HPDE6-E6E7 (cell line): ENCODE measurements around the gene TAS2R1.

Experiments
- DNase-seq: peaks from one replicate; pipeline ENCODE4 v3.0.0; 2011; ENCODE audit warnings: missing footprints; ENCODE audit errors: extremely low spot score

The TAS2R1 gene, protein sequence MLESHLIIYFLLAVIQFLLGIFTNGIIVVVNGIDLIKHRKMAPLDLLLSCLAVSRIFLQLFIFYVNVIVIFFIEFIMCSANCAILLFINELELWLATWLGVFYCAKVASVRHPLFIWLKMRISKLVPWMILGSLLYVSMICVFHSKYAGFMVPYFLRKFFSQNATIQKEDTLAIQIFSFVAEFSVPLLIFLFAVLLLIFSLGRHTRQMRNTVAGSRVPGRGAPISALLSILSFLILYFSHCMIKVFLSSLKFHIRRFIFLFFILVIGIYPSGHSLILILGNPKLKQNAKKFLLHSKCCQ

DNA sequence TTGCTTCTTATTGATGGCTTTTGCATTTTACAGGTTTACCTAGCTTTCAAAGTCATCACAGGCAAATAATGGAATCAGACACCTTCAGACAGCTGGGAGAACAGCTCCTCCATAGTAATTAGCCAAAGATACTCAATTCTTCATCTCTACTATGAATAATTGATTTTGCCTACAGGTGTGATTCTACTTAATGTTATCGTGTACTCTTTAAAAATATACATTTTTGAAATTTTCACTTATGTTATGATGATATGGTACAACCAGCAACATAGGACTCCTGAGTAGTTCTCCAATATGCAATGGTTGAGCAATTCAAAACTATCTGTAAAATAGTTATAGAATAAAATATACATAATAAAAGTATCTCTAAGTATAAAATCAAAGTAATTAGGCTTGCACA lies at the start of gene TAS2R1:
Gene TAS2R1, minus strand, starts transcription at position 101 of the 400 bp plus-strand sequence. CDS start 319 bp downstream, outside the sequence.
- no peak for DNase-seq

DNA sequence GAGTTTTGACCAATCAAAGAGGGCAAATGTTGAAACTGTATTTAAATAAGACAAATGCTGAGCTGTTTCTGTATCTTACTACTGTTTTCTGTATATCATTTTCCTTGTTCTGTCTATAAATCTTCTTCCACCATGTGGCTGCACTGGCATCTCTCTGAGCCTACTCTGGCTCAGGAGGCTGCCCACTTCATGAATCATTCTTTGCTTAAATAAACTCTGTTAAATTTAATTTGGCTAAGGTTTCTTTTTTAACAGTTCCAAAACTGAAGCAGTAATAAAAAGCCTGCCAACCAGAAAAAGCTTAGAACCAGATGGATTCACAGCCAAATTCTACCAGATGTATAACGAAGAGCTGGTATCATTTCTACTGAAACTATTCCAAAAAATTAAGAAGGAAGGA lies 40.2 kb upstream of the TAS2R1 start:
- DNase-seq: no peak

DNA sequence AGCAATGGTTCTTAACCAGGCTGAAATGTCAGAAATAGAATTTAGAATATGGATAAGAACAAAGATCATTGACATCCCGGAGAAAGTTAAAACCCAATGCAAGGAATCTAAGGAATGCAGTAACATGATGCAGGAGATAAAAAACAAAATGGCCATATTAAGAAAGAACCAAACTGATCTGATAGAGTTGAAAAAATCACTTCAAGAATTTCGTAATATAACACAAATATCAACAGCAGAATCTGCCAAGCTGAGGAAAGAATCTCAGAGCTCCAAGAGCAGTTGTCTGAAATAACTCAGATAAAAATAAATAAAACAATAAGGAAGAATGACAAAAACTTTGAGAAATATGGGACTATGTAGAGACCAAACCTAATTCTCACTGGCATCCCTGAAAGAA lies 37.8 kb upstream of the TAS2R1 start:
- no peak for DNase-seq

DNA sequence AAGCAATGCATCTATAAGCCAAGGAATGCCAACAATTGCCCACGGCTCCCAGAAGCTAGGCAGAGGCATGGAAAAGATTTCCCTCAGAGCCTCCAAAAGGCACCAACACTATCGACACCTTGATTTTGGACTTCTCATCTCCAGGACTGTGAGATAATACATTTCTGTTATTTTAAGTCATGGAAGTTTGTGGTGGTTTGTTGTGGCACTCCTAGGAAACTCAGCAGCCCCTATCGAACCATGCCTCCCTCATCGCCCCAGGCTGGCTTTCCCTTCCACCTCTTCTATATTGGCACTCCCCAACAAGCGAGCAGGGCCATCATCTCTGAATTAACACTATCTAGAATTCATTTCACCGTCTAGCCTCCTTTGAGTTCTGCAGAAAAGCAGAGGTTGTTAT lies 33.7 kb upstream of the TAS2R1 start:
- DNase-seq: no peak

DNA sequence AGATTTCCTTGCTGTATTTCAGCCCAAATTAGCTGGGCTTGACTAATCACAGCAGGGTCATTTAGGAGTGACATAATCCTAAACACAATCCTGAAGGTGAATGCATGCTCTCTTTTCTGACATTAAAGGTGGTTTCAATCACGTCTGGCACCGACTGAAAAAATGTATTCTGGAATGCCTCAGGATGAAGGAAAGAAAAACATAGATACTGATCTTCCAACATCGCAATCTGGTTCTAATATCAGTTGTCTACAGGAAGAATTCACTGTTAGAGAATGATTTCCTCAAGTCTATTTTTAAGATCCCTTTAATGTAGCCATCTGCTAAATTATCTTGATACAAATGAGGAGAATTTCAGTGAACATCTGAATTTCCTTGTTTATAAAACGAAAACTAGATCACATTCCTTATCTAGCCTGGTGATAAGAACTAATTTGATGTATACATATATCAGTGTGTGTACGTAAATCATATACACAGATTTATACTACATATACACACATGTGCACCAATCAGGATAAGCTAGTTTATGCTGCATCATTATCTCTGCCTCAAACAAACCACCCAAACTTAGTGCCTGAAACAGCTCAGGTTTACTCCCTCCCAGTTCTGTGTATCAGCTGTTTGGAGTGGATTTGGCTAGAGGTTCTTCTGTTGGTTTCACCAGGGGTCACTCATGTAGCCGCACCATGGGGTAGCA lies 31.3 kb upstream of the TAS2R1 start:
- DNase-seq: no peak

DNA sequence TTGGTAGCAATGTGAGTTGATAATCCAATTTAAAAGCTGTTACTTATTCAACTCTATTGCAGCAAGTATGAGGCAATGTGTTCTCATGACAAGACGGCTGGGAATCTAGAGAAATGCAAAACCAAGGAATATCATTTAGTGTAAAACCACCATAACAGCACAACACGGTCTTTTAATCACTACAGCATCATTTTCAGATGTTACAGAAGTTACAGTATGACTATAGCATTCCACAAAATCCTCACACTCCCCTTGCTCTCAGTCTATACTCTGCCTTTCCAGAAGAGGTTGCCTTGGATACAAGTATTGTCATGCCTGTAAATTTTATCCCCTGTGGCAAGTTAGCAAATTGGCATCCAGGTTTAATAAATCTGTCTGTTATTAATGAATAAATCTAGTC lies 28.6 kb upstream of the TAS2R1 start:
- no peak for DNase-seq

DNA sequence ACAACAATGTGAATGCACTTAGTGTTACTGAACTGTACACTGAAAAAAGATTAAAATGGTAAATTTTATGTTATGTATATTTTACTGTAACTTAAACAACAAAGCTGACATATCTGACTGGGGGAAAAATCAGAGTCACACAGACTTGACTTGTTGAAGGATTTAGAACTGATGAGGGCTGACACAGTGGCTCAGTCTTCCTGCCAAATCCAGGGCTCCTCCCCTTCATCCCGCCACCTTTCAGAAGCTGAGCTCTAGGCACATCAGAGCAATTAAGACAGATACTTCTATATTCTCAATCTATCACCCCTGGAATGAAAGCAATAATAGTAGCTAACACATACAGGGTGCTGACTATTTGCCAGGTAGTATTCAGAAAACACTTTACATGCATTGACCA lies 27.7 kb upstream of the TAS2R1 start:
- DNase-seq: no peak

DNA sequence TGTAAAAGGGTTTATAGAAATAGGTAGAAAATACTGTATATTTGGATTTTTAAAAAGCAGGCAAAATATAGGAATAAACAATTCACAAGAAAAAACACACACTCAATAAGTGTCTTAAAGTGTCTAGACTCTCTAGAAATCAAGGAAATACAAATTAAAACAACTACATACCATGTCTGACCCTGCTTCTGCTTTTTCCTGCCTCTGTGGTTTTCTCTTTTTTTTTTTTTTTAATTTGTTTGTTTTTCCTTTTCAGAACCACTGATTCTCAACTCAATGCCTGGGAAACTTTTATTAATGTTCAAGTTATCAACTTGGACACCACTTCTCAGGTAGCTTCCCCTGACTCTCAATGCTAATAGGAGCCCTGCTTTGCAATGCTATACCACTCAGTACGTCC lies 25.5 kb upstream of the TAS2R1 start:
- no peak for DNase-seq

DNA sequence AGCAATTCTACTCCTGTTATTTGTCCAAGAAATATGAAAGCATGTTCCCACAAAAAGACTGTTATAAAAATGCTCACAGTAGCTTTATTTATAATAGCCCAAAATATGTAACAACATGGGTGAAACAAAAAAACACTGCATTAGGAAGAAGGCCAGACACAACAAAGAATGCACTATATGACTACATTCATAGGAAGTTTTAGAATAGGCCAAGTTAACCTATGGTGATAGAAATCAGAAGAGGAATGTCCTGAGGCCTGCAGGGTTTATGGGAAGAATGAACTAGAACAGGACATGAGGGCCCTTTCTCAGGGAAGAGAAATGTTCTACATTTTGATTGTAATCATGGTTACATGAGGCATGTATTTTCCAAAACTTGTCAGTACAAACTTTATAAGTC lies 24.7 kb upstream of the TAS2R1 start:
- DNase-seq: no peak

DNA sequence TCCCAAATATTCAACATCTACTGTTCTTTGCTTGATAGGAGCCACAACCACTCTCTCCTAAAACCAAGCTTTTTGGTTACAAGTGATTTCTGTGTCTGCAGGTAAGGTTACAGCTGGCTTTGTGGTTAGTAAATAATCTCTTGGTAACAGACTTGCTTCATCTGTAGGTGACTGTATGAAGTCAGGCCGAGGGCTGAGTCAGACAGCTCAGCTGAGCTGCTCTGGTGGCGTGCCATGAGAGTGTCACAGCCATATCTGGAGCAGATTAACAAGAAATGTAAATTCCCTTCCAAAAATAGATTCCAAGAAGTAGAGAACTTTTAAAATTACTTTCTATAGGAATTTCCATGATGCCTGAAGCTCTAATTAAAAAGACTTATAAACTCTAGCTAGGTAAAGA lies 23.7 kb upstream of the TAS2R1 start:
- peak; percentile 43 for DNase-seq

DNA sequence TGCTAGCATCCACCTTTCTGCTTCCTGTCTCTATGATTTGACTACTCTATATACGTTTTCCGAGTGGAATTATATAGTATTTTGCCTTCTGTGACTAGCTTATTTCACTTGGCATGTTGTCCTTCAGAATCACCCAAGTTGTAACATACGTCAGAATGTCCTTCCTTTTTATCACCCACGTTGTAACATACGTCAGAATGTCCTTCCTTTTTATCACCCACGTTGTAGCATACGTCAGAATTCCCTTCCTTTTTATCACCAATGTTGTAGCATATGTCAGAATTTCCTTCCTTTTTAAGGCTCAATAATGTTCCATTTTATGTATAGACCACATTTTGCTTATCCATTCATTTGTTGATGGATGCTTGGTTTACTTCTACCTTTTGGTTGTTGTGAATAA lies 22.9 kb upstream of the TAS2R1 start:
- DNase-seq: no peak

DNA sequence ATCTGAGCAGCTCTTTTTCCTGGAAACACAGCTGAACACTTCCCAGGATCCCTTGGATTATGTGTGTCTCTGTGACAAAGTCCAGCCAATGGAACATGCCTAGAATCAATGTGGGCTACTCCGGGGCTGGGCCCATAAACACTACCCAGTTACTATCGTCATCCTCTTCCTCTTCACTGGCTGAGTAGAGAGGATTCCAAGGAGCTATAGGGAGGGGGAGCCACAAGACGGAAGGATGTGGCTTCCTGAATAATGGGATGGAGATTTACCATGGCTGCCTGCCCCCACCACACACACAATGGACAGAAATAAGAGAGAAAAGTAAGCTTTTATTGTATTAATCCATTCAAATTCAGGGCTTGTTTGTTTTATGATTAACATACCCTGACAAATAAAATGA lies 22.1 kb upstream of the TAS2R1 start:
- no peak for DNase-seq

DNA sequence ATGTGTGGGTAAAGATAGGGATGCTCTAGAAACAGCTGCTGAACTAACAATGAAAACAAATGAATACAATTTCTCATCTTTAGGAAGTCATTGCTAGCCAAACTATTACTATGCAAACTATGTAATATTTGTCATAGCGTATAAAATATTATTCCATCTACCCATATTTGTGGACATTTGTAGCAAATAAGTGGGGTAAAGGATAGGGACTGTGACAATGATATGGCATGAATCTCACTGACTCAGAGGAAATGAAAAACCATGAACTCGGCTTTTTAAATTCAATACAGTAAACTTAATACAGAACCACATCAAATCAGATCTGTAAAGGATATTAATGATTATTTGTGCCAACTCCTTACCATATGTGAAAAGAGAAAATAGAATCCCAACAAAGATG lies 16.7 kb upstream of the TAS2R1 start:
- DNase-seq: no peak

DNA sequence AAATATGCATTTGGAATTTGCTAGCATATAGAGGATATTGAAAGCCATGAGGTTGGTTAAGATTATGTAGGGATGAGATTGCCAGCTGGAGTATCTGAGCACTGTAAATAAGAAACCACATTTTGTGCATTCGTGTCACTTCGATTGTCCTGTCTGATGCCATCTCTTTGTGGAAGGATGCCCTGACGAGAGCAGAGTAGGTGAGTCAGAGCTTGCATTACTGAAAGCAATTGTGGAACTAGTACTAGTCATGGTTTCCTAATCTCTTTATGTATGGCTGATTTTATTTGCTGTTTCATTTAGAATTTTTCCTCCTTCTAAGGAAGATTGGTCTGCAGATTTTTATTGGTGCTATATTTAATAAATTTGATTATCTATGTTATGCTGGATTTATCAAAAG lies 14.5 kb upstream of the TAS2R1 start:
- DNase-seq: peak; percentile 12

DNA sequence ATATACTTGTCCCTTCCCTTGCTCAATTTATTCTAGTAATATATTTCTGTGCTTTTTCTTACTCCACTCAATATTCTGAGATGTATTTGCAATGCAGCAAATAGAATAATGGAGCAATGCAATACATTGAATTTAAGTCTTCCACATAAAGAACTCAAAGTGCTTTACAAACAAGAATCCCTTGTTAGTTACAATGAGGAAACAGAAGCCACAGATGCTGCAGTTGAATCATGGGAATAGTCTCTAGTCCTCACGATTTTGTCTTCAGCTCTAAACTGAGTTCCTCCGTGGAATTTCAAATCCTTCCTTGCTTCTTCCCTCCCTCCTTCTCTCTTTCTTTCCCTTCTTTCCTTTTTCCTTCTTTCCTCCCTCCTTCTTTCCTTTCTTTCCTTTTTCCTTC lies 12.5 kb upstream of the TAS2R1 start:
- DNase-seq: no peak

DNA sequence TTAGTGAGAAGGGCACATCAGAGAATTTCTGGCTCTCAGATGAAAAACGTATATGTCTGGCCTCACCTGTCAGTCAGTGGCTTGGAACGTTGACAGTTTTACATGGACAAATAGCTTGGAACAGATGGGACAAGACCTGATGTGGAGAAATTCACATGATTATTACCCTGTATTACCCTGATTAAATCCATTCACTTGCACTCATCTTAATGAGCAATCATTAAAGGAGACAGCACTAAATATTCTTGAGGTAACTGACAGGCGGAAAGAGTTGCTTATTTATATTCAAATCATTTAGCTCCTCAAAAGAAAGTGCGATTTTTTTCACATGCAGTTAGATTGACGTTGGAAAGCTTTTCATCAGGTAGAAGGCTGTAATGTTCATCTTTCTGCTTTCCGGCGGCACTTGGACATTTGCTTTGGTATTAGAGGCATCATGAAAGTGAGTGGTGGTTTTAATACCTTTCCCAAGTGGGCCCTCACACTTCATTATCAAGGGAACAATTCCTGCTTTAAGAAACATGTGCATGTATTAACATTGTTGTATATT lies 11.7 kb upstream of the TAS2R1 start:
- DNase-seq: no peak

DNA sequence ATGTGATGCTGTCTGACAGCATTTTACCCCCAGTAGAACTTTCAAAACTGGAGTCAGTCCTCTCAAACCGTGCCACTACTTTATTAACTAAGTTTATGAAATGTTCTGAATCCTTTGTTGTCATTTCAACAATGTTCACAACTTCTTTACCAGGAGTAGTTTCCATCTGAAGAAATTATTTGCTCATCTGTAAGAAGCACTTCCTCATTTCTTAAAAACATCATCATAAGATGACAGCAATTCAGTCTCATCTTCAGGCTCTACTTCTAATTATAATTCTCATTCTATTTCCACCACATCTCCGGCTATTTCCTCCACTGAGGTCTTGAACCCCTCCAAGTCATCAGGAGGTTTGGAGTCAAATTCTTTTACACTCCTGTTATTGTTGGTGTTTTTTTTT lies 2.3 kb upstream of the TAS2R1 start:
- no peak for DNase-seq

DNA sequence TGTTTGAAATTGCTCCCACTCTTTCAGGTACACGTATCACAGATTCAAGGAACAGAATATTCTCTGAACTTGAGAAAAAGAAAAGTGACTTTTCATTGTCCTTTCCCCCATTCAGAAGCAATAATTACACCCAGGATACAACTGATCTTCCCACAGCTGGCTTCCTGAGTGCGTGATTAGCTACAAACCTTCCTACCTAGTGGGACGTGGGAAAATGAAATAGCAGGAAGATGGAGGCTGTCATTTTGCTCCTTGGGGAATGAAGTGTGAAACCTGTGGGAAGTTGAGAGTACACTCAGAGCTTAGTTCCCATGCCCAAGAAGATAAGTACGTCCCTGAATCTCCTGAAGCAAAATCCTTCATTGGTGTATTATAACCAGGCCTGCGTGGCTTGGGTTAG lies 2.6 kb downstream of the TAS2R1 start:
- DNase-seq: no peak

DNA sequence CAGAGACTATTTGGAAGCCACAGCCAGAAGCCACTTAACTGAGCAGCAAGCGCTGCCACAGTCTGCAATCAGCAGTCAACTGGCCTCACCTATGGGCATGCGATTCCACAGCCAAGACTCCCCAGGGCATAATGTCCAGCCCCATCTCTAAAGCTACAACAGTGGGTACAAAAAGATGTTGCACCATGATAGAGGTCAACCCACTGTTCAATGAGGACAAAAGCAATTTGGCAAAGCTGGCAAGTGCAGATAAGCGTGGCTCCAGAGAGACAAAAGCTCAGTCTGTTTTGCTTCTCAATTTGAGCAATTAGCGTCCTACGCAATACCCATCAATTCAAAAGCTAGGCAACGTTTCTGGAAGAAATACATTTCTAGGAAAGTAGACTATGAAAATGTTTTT lies 3.2 kb downstream of the TAS2R1 start:
- no peak for DNase-seq

DNA sequence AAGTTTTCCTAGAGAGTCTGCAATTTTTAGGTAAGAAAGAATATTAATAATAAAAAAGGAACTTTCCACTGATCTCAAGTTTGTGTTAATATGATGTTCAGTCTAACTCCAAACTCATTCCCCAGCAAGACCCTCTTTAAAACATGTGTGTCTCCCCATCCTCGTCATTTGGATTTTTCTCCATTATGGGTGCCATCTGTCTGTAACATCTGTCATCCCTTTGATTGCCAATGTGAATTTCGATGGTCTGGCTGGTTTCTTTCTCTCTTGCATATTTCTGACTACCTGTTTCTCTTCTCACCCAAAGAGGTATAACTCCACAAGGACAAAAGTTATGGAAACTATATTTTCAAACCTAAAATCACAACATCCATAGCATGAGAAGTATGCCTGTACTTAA lies 4.4 kb downstream of the TAS2R1 start:
- DNase-seq: no peak

DNA sequence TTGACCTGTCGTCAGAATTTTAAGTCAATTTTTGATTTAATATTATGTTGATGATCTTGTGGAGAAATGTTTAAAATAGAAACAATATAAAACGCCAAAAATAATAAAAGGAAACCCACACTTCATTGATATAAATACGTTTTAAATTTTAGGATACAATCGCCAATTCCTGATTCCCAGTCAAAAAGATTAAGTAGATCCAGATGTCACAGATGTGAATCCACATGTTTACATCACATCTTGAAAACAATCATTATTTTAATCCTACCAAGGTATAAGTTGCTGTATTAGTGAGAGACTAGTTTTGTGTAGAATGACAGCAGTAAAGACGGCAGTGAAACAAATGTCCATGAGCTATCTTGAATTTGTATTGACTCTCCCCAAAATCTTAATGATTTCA lies 4.9 kb downstream of the TAS2R1 start:
- DNase-seq: no peak

DNA sequence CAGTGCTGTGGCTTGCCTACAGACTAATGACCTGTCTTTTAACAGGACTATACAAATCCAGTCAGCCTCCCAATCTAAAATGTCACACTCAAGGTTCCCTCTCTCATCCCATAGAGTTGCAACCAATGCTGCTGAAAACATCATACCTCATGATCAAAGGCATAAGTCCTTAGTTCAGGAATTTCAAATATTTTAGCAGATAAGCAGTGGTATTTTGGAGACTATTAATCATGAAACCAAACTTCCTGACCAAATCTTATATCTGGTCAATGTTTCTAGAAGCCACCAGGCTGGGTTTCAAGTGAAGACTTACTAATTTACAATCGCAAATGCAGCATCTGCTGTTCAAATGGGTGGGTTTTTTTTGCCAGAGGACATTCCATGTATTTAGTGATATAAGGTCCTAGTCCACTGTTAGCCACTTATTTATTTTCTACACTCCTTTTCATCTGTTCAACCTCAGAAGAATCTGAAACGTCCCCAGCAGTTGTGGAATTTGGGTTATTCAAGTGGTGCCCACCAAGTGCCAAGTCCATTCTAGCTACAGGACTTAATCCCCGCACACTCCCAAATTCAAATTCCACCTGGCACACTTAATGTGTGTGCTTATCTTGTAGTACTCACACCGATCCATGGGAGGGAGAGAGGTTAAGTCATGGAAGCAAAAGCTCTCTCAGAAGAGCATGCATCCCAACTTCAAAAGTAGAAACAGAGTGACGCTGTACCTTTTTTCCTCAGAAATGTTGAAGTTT lies 5.8 kb downstream of the TAS2R1 start:
- no peak for DNase-seq

DNA sequence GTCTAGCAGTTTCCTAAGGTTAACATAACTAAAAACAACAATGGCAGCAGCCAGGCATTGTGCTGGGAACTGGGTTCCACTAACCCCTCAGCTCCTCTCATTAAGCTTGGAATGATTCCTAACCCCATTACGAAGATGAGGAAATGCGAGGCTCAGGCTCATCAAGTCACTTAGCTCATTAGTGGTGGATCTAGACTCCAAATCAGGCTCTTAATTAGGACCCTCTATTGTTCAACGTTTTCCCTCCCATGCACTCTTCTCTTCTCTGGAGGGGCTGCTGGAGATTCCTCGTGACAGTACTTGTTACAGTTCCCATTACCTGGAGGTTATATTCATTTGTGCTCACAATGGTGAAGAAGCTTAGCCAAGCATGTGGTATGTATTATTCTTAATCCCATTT lies 6.5 kb downstream of the TAS2R1 start:
- DNase-seq: no peak
